Lower lobe of right lung (tissue), 2 donors: ENCODE results near the gene SLC16A7. TPM values are rescaled to one million over a fixed set of nuclear protein-coding genes. Genes with fewer than 3 reads are reported as not detected.

Experiments
- ATAC-seq, 2 donors: fragments of 200-7000 bp; cut with Tn5 transposase; one replicate each; pipeline ENCODE4 v1.9.1; 2020 to 2022; ENCODE audit warnings: mild to moderate bottlenecking in 2 of 2, moderate library complexity in 2 of 2
- DNase-seq: peaks from one replicate; pipeline ENCODE4 v3.0.0-alpha.2; 2020
- H3K27ac ChIP-seq: fragments of 200-600 bp; one replicate; pipeline ENCODE4 v1.8.0; 2022
- H3K27me3 ChIP-seq: fragments of 200-600 bp; one replicate; pipeline ENCODE4 v1.8.0; 2022; ENCODE audit warnings: low read depth
- H3K36me3 ChIP-seq: fragments of 200-600 bp; one replicate; pipeline ENCODE4 v1.8.0; 2022; ENCODE audit warnings: mild to moderate bottlenecking
- H3K4me1 ChIP-seq: fragments of 200-600 bp; one replicate; pipeline ENCODE4 v1.8.0; 2022
- H3K4me3 ChIP-seq: fragments of 200-600 bp; one replicate; pipeline ENCODE4 v1.8.0; 2022; ENCODE audit warnings: mild to moderate bottlenecking
- H3K9me3 ChIP-seq: fragments of 200-600 bp; one replicate; pipeline ENCODE4 v1.8.0; 2022
- intact Hi-C: fragments of 100-400 bp; cut with DNase I; formaldehyde crosslinking; loops from one replicate; pipeline ENCODE4 v1.11.0; 2022
- total RNA-seq: library from RNA; stranded (reverse); fragmentation: NEBNext Ultra II Directional; extraction: Animal tissue kit (Norgen Biotek cat#: 25700); gene quantifications from one replicate; pipeline ENCODE4 v1.2.1, GENCODE V29; 2021
- TF ChIP-seq, protein P1 (sequence below): fragments of 200-600 bp; IDR thresholded peaks from one replicate; pipeline ENCODE4 v1.8.0; 2022; ENCODE audit warnings: antibody characterized with exemption, mild to moderate bottlenecking
- donor health status: DM: no; HTN: yes; CAD: no; lungs with severe emphysema.

SLC16A7 gene
- total RNA-seq, 1 donor from 2014 or later: 13.3 TPM

DNA sequence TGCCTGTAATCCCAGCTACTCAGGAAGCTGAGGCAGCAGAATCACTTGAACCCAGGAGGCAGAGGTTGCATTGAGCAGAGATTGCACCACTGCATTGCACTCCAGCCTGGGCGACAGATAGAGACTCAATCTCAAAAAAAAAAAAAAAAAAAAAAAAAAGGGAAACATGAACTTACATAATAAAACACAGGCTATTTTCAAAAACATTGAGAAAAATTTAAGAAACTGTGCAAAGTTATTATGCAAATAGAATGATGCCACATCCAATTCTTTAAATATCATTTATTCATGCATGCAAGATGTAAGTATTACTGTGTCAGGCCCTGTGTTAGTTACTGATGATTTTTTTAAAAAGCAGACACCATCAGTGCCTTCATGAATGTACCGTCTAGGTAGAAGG is 20.0 kb upstream of the SLC16A7 start:
- no peak for DNase-seq
- no peak for ATAC-seq
- Histone ChIP-seq H3K4me3 (no peak overlapping the region), H3K9me3 (no peaks in the 10 kb centered on the region), H3K27me3 (no peaks in the 10 kb centered on the region), H3K4me1 (no peaks in the 10 kb centered on the region), H3K36me3 (no peaks in the 10 kb centered on the region), H3K27ac (no peak overlapping the region)
- TF ChIP-seq, protein P1, sequence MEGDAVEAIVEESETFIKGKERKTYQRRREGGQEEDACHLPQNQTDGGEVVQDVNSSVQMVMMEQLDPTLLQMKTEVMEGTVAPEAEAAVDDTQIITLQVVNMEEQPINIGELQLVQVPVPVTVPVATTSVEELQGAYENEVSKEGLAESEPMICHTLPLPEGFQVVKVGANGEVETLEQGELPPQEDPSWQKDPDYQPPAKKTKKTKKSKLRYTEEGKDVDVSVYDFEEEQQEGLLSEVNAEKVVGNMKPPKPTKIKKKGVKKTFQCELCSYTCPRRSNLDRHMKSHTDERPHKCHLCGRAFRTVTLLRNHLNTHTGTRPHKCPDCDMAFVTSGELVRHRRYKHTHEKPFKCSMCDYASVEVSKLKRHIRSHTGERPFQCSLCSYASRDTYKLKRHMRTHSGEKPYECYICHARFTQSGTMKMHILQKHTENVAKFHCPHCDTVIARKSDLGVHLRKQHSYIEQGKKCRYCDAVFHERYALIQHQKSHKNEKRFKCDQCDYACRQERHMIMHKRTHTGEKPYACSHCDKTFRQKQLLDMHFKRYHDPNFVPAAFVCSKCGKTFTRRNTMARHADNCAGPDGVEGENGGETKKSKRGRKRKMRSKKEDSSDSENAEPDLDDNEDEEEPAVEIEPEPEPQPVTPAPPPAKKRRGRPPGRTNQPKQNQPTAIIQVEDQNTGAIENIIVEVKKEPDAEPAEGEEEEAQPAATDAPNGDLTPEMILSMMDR: no peak
- intact Hi-C loops: no loop called here

DNA sequence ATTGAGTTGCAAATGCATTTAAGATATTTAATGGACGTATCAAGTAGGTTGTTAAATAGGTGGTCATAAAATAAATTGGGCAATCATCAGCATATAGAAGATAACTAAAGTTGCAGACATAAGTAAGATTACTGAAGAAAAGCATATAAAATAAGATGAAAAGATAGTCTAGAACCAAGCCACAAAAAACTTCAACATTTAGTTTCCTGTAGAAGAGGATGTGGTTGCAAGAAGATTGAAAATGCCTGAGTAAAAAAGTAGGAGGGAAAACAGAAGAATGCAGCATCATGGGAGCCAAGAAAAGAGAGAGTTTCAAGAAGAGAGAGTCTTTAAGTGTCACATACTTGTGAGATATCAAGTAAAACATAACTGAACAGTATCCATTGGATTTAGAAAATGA is 17.6 kb upstream of the SLC16A7 start:
- intact Hi-C loops: no loop called here
- no peak for DNase-seq

DNA sequence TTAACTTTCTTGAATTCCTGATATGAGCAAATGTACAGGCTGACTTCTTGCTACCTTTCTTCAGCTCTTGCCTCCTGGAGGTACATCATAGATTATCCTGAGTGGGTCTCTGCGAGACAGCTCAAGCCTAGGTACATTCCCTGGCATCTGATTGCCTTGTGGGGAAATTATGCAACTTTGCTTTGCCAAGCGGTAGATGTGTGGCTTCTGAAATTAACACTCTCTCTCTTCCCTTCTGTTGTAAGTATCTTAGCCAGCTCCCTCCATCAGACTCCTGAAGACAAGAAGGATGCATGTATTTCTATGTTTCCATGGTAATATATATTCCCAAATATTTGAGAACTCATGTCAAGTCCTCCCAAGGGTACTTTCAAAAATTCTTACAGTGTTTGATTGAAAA is 16.2 kb upstream of the SLC16A7 start:
- H3K9me3 ChIP-seq: no peaks in the 10 kb centered on the region
- no peaks in the 10 kb centered on the region for H3K4me1 ChIP-seq
- ATAC-seq (no peak), DNase-seq (no peak)
- TF ChIP-seq, protein P1: no peak
- H3K27ac ChIP-seq: no peak overlapping the region
- no peak overlapping the region for H3K4me3 ChIP-seq
- no peaks in the 10 kb centered on the region for H3K36me3 ChIP-seq
- intact Hi-C loops: no loop called here
- no peaks in the 10 kb centered on the region for H3K27me3 ChIP-seq

More for the DNA sequence above, 17.6 kb upstream of the SLC16A7 start:
- no peak for ATAC-seq
- Histone ChIP-seq H3K9me3 (no peaks in the 10 kb centered on the region), H3K4me3 (no peak overlapping the region), H3K36me3 (no peaks in the 10 kb centered on the region), H3K27me3 (no peaks in the 10 kb centered on the region), H3K27ac (no peak overlapping the region), H3K4me1 (no peaks in the 10 kb centered on the region)
- TF ChIP-seq, protein P1: no peak

DNA sequence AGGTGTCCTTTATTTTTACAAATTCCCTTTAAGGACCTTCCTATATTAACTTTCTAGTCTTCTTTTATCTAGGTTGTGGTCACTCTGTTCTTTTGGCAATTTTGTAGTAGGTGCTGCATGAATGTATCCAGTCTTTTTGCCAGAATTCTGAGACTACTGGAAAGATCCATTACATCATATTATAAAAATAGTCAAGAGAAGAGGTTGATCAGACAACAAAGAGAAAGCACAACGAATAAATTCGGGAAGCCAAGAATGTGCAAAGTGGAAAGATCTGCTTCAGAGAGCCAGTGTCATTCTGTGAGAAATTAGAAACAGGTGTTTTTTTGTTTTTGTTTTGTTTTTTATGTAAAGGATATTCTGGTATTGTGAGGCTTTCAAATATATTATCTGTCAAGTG is 15.8 kb upstream of the SLC16A7 start:
- no peaks in the 10 kb centered on the region for H3K36me3 ChIP-seq
- TF ChIP-seq, protein P1: no peak
- no peak overlapping the region for H3K27ac ChIP-seq
- ATAC-seq: no peak
- DNase-seq: no peak
- H3K4me1 ChIP-seq: no peaks in the 10 kb centered on the region
- intact Hi-C loops: no loop called here
- H3K27me3 ChIP-seq: no peaks in the 10 kb centered on the region
- no peaks in the 10 kb centered on the region for H3K9me3 ChIP-seq
- no peak overlapping the region for H3K4me3 ChIP-seq

DNA sequence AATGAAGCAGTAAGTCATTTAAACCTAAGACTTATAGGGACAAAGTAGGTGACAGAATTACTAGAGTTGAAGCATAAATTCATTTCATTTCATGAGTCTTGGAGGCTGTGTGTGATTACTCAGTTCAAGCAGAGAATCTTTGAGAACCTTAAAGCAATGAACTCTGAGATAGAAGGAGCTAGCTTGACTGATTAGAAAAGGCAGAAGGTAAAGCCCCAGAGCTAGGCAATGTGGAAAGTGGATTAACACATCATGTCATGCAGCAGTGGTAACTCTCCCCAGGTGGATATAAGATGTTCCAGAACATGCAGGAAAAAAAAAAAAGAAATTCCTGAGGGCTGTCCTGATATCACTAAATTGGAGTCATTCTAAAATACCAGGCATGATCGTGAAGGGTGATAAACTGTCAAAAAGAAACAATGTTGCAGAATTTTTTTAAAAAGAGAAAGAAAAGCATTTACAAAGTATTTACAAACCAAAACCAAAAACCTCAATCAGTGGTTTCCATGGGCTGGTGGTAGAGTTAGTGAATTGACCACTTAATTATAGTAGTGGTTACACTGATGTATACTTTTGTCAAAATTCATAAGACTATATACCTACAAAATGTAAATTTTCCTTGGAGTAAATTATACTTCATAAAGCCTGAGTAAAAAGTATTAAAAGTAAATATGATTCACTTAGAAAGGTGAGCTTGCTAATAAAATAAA is 12.7 kb upstream of the SLC16A7 start:
- Histone ChIP-seq H3K27me3 (no peaks in the 10 kb centered on the region), H3K4me1 (no peaks in the 10 kb centered on the region), H3K36me3 (no peaks in the 10 kb centered on the region), H3K4me3 (no peak overlapping the region), H3K9me3 (no peaks in the 10 kb centered on the region), H3K27ac (no peak overlapping the region)
- ATAC-seq (no peak), DNase-seq (no peak)
- intact Hi-C loops: no loop called here
- TF ChIP-seq, protein P1: no peak
